Activated B cell treated with CpG ODN at 0.5 μM for 24 hours (primary cell): Measurements from ENCODE around the gene ELOVL6. TPM values are rescaled to one million over a fixed set of nuclear protein-coding genes. Genes with fewer than 3 reads are reported as not detected.

Source experiments
- ATAC-seq: fragments of 200-7000 bp; cut with Tn5 transposase; one replicate; pipeline ENCODE4 v1.10.0; 2021; ENCODE audit warnings: low read depth, mild to moderate bottlenecking, moderate library complexity
- CTCF ChIA-PET: fragments of 350-600 bp; sonication (Branson Sonifier 250); formaldehyde crosslinking; loops from one replicate; lab custom pipeline; 2021; ENCODE audit warnings: antibody characterized with exemption; lab: Charles Lee
- POLR2A ChIA-PET: fragments of 350-600 bp; sonication (Branson Sonifier 250); formaldehyde crosslinking; loops from one replicate; lab custom pipeline; 2021; ENCODE audit warnings: antibody characterized with exemption; lab: Charles Lee
- DNase-seq: peaks from one replicate; pipeline ENCODE4 v3.0.0; 2022
- H3K27ac Mint-ChIP-seq: one replicate; pipeline ENCODE4 v1.8.0; 2020; ENCODE audit warnings: mixed read lengths
- H3K27me3 Mint-ChIP-seq: one replicate; pipeline ENCODE4 v1.8.0; 2021; ENCODE audit warnings: mixed read lengths
- H3K36me3 Mint-ChIP-seq: one replicate; pipeline ENCODE4 v1.8.0; 2021; ENCODE audit warnings: low read depth, mixed read lengths
- H3K4me1 Mint-ChIP-seq: one replicate; pipeline ENCODE4 v1.8.0; 2021; ENCODE audit warnings: mixed read lengths
- H3K4me3 Mint-ChIP-seq: one replicate; pipeline ENCODE4 v1.8.0; 2020; ENCODE audit warnings: mild to moderate bottlenecking, mixed read lengths
- H3K9me3 Mint-ChIP-seq: one replicate; pipeline ENCODE4 v1.8.0; 2020; ENCODE audit warnings: mixed read lengths
- CTCF ChIP-seq: fragments of 200-600 bp; IDR thresholded peaks from one replicate; pipeline ENCODE4 v1.8.0; 2022; ENCODE audit warnings: antibody characterized with exemption, mild to moderate bottlenecking
- intact Hi-C: fragments of 100-400 bp; cut with micrococcal nuclease; formaldehyde crosslinking; loops from one replicate; pipeline ENCODE4 v1.15.1; 2024
- total RNA-seq: library from RNA; stranded (reverse); gene quantifications from 2 replicates; pipeline ENCODE4 v1.2.3, GENCODE V29; 2022

The ELOVL6 gene
- total RNA-seq, 1 donor from 2014 or later: 2.1 TPM

DNA sequence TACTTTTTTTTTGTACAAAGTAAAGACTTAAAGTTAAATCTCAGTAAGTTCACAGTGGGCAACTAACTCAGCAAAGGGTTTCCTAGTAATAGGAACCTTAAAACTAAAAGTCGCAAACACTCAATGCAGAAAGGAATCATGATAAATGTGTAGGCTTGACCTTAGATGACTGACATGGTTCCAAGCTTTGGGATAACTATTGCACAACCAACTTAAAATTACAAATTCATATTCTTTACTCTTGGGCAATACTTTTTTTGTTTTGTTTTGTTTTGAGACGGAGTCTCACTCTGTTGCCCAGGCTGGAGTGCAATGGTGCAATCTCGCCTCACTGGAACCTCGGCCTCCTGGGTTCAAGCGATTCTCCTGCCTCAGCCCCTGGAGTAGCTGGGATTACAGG is 8.2 kb downstream of the ELOVL6 start:
- intact Hi-C loops: loop anchor here (10.0 kb wide), 1 partner anchor 625 kb away; the partner anchor contains the start of gene MCUB

GRCh38 chr4:110188113-110188512 is 10.3 kb downstream of the ELOVL6 start:
- H3K4me3 Mint-ChIP-seq: no peak overlapping the region
- CTCF ChIA-PET: no interaction called here
- H3K36me3 Mint-ChIP-seq: no peaks in the 10 kb centered on the region
- no peak for ATAC-seq
- intact Hi-C loops: no loop called here
- H3K4me1 Mint-ChIP-seq: peaks cover 6% of the 10 kb centered on the region
- no peak for TF ChIP-seq CTCF
- H3K9me3 Mint-ChIP-seq: no peaks in the 10 kb centered on the region
- no peaks in the 10 kb centered on the region for H3K27me3 Mint-ChIP-seq
- DNase-seq: no peak
- H3K27ac Mint-ChIP-seq: no peak overlapping the region
- POLR2A ChIA-PET: no interaction called here

More for the DNA sequence above, 8.2 kb downstream of the ELOVL6 start:
- Mint-ChIP-seq H3K27me3 (no peaks in the 10 kb centered on the region), H3K4me1 (peaks cover 7% of the 10 kb centered on the region), H3K9me3 (no peaks in the 10 kb centered on the region), H3K27ac (no peak overlapping the region), H3K36me3 (no peaks in the 10 kb centered on the region), H3K4me3 (no peak overlapping the region)
- TF ChIP-seq CTCF: no peak
- ATAC-seq: no peak
- no peak for DNase-seq
- CTCF ChIA-PET: no interaction called here
- POLR2A ChIA-PET: no interaction called here

- CTCF ChIA-PET: no interaction called here
- Mint-ChIP-seq H3K27ac (no peak overlapping the region), H3K27me3 (no peaks in the 10 kb centered on the region), H3K36me3 (no peaks in the 10 kb centered on the region), H3K4me1 (peaks cover 6% of the 10 kb centered on the region), H3K9me3 (no peaks in the 10 kb centered on the region), H3K4me3 (no peak overlapping the region)
- ATAC-seq (no peak), DNase-seq (no peak)
- POLR2A ChIA-PET: interaction anchor here (1.0 kb wide), 1 partner anchor 12 kb away, joined by 3 read pairs; no protein-coding TSS in a partner anchor
- TF ChIP-seq CTCF: no peak
- intact Hi-C loops: no loop called here
These were observed 13.6 kb downstream of the ELOVL6 start for GRCh38 chr4:110184791-110185155.

DNA sequence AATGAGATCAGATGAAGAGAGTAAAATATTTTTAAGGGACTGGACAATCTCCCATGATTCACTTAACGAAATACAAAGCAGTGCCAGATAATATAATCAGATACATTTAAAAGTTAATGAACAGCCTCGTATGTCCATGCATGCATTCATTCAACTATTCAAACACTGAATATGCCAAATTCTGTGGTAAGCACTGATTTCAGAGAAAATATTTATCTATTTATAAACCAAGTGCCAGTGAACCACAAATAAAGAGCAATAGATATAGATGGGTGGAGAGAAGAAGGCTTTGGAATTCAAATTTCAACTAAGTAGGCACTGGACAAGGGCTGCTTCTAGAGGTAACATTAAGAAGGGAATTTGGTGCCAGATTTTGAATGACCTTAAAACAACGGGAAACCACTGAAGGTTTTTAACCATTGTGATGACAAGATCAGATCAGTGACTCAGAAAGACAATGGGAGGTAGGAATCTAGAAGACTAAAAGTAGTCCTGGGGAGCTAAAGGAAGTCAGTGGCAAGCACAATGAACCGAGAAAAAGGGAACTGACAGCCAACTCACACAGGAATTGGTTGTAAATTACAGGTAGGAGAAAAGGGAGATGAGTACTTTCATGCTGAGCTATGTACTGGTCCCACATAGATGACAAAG is 14.2 kb downstream of the ELOVL6 start:
- no peak for TF ChIP-seq CTCF
- H3K36me3 Mint-ChIP-seq: no peaks in the 10 kb centered on the region
- ChIA-PET CTCF (no interaction called here), POLR2A (no interaction called here)
- no peak for ATAC-seq
- H3K27ac Mint-ChIP-seq: no peak overlapping the region
- H3K9me3 Mint-ChIP-seq: no peaks in the 10 kb centered on the region
- H3K4me1 Mint-ChIP-seq: peaks cover 6% of the 10 kb centered on the region
- H3K4me3 Mint-ChIP-seq: no peak overlapping the region
- no peaks in the 10 kb centered on the region for H3K27me3 Mint-ChIP-seq
- intact Hi-C loops: no loop called here
- DNase-seq: no peak

GRCh38 chr4:110183643-110184042 is 14.8 kb downstream of the ELOVL6 start:
- no peak for TF ChIP-seq CTCF
- Mint-ChIP-seq H3K27me3 (no peaks in the 10 kb centered on the region), H3K4me1 (peaks cover 6% of the 10 kb centered on the region), H3K9me3 (no peaks in the 10 kb centered on the region), H3K27ac (no peak overlapping the region), H3K36me3 (no peaks in the 10 kb centered on the region), H3K4me3 (no peak overlapping the region)
- DNase-seq (no peak), ATAC-seq (no peak)
- CTCF ChIA-PET: no interaction called here
- POLR2A ChIA-PET: no interaction called here
- intact Hi-C loops: no loop called here
